K562 (cell line): ENCODE results near the gene CHD1L. TPM values are rescaled to one million over a fixed set of nuclear protein-coding genes. Genes with fewer than 3 reads are reported as not detected.

Experiments
- ATAC-seq: fragments of 200-7000 bp; cut with Tn5 transposase; 3 replicates; pipeline ENCODE4 v1.9.1; 2020; ENCODE audit warnings: moderate library complexity
- BruUV-seq: library from RNA; stranded (reverse); fragments of 400-500 nt; replicated peaks from 2 replicates; lab custom pipeline; 2021; lab: Mats Ljungman, UMichigan
- CTCF ChIA-PET: fragments of 300-600 bp; formaldehyde crosslinking; extraction: SDS; loops from one replicate; lab custom pipeline; 2021; ENCODE audit warnings: low intra/inter-chr PET ratio; lab: Yijun Ruan, JAX
- POLR2A ChIA-PET: fragments of 300-600, 350-650 bp; sonication (Branson Sonifier 250); formaldehyde crosslinking; extraction: SDS; loops from one replicate; lab custom pipeline; 2021; ENCODE audit warnings: antibody characterized with exemption, inconsistent platforms; lab: Yijun Ruan, JAX
- DNase-seq, 4 experiments: peaks; one replicate each; pipeline versions ENCODE4 v3.0.0 to v3.0.0-alpha.2; 2011 to 2018; ENCODE audit warnings: low spot score in 3 of 4, mixed read lengths in 3 of 4; ENCODE audit errors: extremely low read depth in 1 of 4
- FAIRE-seq: peaks from 2 replicates; lab custom pipeline; 2011; peaks lifted over from hg19 to GRCh38; lab: Jason Lieb, UNC
- H2AFZ ChIP-seq: 2 replicates; pipeline ENCODE4 v1.6.0; 2011; ENCODE audit warnings: low read depth, low read length, control low read depth, inconsistent platforms
- H3K27ac ChIP-seq: fragments of 200-600 bp; 3 replicates; pipeline ENCODE4 v1.8.0; 2011; ENCODE audit warnings: low read depth, mild to moderate bottlenecking, control low read depth, inconsistent platforms, low read length, moderate library complexity, mixed read lengths; ENCODE audit errors: extremely low read depth
- H3K27me3 ChIP-seq, 2 experiments: fragments of 300-600 bp in 1 of 2; 2 replicates in 1 of 2; 3 replicates in 1 of 2; pipeline versions ENCODE4 v1.6.0 to v1.8.0; 2011; ENCODE audit warnings: inconsistent platforms in 2 of 2, low read length in 2 of 2, mild to moderate bottlenecking in 1 of 2, mixed read lengths in 1 of 2, moderate library complexity in 1 of 2; ENCODE audit not compliant: control insufficient read depth in 2 of 2, insufficient read depth in 2 of 2
- H3K36me3 ChIP-seq: fragments of 300-600 bp; 3 replicates; pipeline ENCODE4 v1.8.0; 2011; ENCODE audit warnings: mild to moderate bottlenecking, low read length, inconsistent platforms; ENCODE audit not compliant: control insufficient read depth, insufficient read depth
- H3K4me1 ChIP-seq, 2 experiments: fragments of 200-600 bp in 1 of 2; replicated peaks in 1 of 2; 2 replicates in 1 of 2; 3 replicates in 1 of 2; pipeline versions ENCODE4 v1.5.1 to v1.8.0; 2011; ENCODE audit warnings: inconsistent platforms in 2 of 2, low read length in 2 of 2, mild to moderate bottlenecking in 1 of 2, mixed read lengths in 1 of 2, moderate library complexity in 1 of 2; ENCODE audit not compliant: control insufficient read depth in 2 of 2, insufficient read depth in 2 of 2
- H3K4me2 ChIP-seq: 2 replicates; pipeline ENCODE4 v1.6.1; 2011; ENCODE audit warnings: low read length, control low read depth, inconsistent platforms, mixed read lengths; ENCODE audit not compliant: insufficient read depth
- H3K4me3 ChIP-seq: fragments of 200-600 bp; sonication (generic), shearing (Covaris generic); 2 replicates; pipeline ENCODE4 v1.5.1; 2016; ENCODE audit warnings: control low read depth, inconsistent platforms
- H3K79me2 ChIP-seq: fragments of 200-600 bp; 3 replicates; pipeline ENCODE4 v1.8.0; 2011; ENCODE audit warnings: low read length, inconsistent platforms; ENCODE audit not compliant: control insufficient read depth, insufficient read depth
- H3K9ac ChIP-seq, 2 experiments: 2 replicates each; pipeline versions ENCODE4 v1.6.0 to v1.6.1; 2011; ENCODE audit warnings: low read depth in 2 of 2, low read length in 2 of 2, control low read depth in 1 of 2, inconsistent platforms in 1 of 2, mild to moderate bottlenecking in 1 of 2, mixed read lengths in 1 of 2; ENCODE audit not compliant: insufficient read depth in 1 of 2
- H3K9me1 ChIP-seq: one replicate; pipeline ENCODE4 v1.6.0; 2011; ENCODE audit warnings: inconsistent platforms, mild to moderate bottlenecking, low read length, moderate library complexity; ENCODE audit not compliant: control insufficient read depth, insufficient read depth
- H3K9me3 ChIP-seq: replicated peaks from 2 replicates; pipeline ENCODE4 v1.5.1; 2011; ENCODE audit warnings: low read depth, low read length, inconsistent platforms; ENCODE audit not compliant: control insufficient read depth, insufficient read depth
- H4K20me1 ChIP-seq: replicated peaks from 2 replicates; pipeline ENCODE4 v1.6.1; 2011; ENCODE audit warnings: low read length, inconsistent platforms, mixed read lengths; ENCODE audit not compliant: control insufficient read depth, insufficient read depth
- CCNT2 ChIP-seq: IDR thresholded peaks from 2 replicates; pipeline ENCODE4 v1.6.1; 2011; ENCODE audit warnings: borderline replicate concordance, low read depth, mild to moderate bottlenecking, moderate library complexity, mixed read lengths, low read length; ENCODE audit not compliant: insufficient read length; ENCODE audit errors: extremely low read depth
- DDX20 ChIP-seq: fragments of 450-650 bp; IDR thresholded peaks from 2 replicates; pipeline ENCODE4 v1.6.1; 2016; ENCODE audit warnings: missing genetic modification characterization, low read depth, mild to moderate bottlenecking, missing compliant biosample characterization, moderate library complexity
- FOXP4 ChIP-seq: sonication (generic); formaldehyde crosslinking; IDR thresholded peaks from 2 replicates; pipeline ENCODE4 v1.8.0; 2022; ENCODE audit warnings: mild to moderate bottlenecking, missing genetic modification reagents, borderline replicate concordance
- MTF1 ChIP-seq: fragments of 250-450 bp; sonication (Bioruptor Pico); IDR thresholded peaks from 2 replicates; pipeline ENCODE4 v1.9.0; 2021; ENCODE audit warnings: moderate library complexity, mild to moderate bottlenecking, inconsistent platforms, borderline replicate concordance
- VEZF1 ChIP-seq: fragments of 200-800 bp; sonication (Bioruptor generic); IDR thresholded peaks from 2 replicates; pipeline ENCODE4 v1.6.1; 2017; ENCODE audit warnings: missing genetic modification characterization, missing compliant biosample characterization
- ZBTB26 ChIP-seq: fragments of 450-650 bp; formaldehyde crosslinking; IDR thresholded peaks from 2 replicates; pipeline ENCODE4 v1.4.0; 2022; ENCODE audit warnings: missing genetic modification characterization
- ZNF311 ChIP-seq: fragments of 250-450 bp; sonication (Bioruptor Pico); IDR thresholded peaks from 2 replicates; pipeline ENCODE4 v1.4.0; 2020; ENCODE audit warnings: mild to moderate bottlenecking, moderate library complexity
- ZNF407 ChIP-seq: fragments of 450-650 bp; IDR thresholded peaks from 2 replicates; pipeline ENCODE4 v1.6.1; 2016; ENCODE audit warnings: low read depth
- WGBS: fragments of 100-300 bp; shearing (Covaris generic); methylation state at CpG from one replicate; pipeline ENCODE4 v1.1.6; 2016; ENCODE audit warnings: low coverage, mixed read lengths; ENCODE audit not compliant: insufficient coverage; ENCODE audit errors: missing lambda C conversion rate; 5-methylcytosine and 5-hydroxymethylcytosine counted together
- in situ Hi-C: fragments of 300-500 bp; cut with MboI; formaldehyde crosslinking; loops from 4 replicates; pipeline ENCODE4 v1.15.0; 2018; ENCODE audit warnings: inconsistent platforms, mixed read lengths
- intact Hi-C: fragments of 100-400 bp; cut with micrococcal nuclease; formaldehyde crosslinking; loops from 2 replicates; pipeline ENCODE4 v1.14.2; 2022
- polyA plus RNA-seq, 8 experiments: library from polyadenylated mRNA; depleted of rRNA in 4 of 8; stranded (reverse) in 5 of 8; unstranded in 3 of 8; fragments of >200 nt; fragmentation: Nextera tagmentation in 2 of 8; fragmentation: Illumina TruSeq in 1 of 8; extraction: Ambion mirVana in 2 of 8; extraction: Trizol in 1 of 8; gene quantifications; 2 replicates each; pipeline versions ENCODE4 v1.2.1 to v1.2.3, GENCODE V29; 2011 to 2014; ENCODE audit warnings: inconsistent platforms in 1 of 8, missing spikeins in 1 of 8
- total RNA-seq, 7 experiments: library from RNA; depleted of rRNA in 6 of 7; stranded (reverse); fragments of >200 nt in 6 of 7; fragmentation: Illumina TruSeq in 2 of 7; extraction: Trizol in 2 of 7; gene quantifications; 2 replicates each; pipeline versions ENCODE4 v1.2.1 to v1.2.3, GENCODE V29; 2011 to 2021; ENCODE audit warnings: low replicate concordance in 1 of 7

CHD1L gene
- total and polyA plus RNA-seq, 9 of the 15 experiments (the other 6 are each of a cell fraction or from before 2014, with no cell fraction given), result 25.0 to 93.3 (median 59.1) TPM

GRCh38 chr1:147266381-147266780 lies 23.9 kb downstream of the CHD1L start:
- DNase-seq (no peak), FAIRE-seq (no peak), ATAC-seq (no peak)
- Histone ChIP-seq H3K4me2 (no peak overlapping the region), H4K20me1 (no peaks in the 10 kb centered on the region), H3K79me2 (no peaks in the 10 kb centered on the region), H3K9me1 (no peaks in the 10 kb centered on the region), H3K4me1 (no peaks in the 10 kb centered on the region), H3K36me3 (peaks cover 95% of the 10 kb centered on the region), H3K9me3 (no peaks in the 10 kb centered on the region), H3K9ac (no peak overlapping the region), H3K27me3 (no peaks in the 10 kb centered on the region), H3K4me3 (no peak overlapping the region), H3K27ac (no peak overlapping the region), H2AFZ (no peak overlapping the region)
- 94% methylated on average over 5 of the region's 5 CpGs for WGBS
- ChIA-PET CTCF (no interaction called here), POLR2A (no interaction called here)
- in situ Hi-C loops, result no loop called here
- intact Hi-C loops, result no loop called here
- BruUV-seq, result no TSS peak
- TF ChIP-seq CCNT2 (no peak), VEZF1 (CRISPR knock-in tag) (no peak), FOXP4 (CRISPR knock-in tag) (no peak), ZNF311 (no peak), DDX20 (tag) (no peak), ZNF407 (no peak), ZBTB26 (no peak), MTF1 (CRISPR knock-in tag) (no peak)
